CD4-positive, alpha-beta T cell treated with Interferon gamma for 1 hour (primary cell): ENCODE results near the gene BLTP3B.

ENCODE experiments used
- DNase-seq: peaks from one replicate; pipeline ENCODE4 v3.0.0-alpha.2; 2020

The BLTP3B gene

DNA sequence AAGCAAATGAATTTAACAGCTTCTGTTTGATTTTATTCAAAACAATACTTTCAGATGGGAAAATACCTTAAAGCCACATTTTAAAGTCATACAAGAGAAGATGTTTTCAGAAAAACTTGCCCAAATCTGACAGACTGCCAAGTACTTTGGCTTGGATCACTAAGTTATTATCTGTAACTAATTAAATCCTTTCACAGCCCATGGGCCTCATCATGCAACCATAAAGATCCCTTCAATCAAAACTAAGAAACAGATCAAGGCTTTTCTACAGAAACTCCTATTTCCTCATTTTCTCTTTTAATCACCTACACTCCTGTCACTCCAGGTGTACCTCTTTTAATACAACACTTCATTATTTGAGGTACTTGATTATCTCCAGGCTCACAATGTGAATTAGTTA lies 28.1 kb downstream of the BLTP3B start:
- DNase-seq = no peak

GRCh38 chr12:100110276-100110675 lies 32.4 kb downstream of the BLTP3B start:
- no peak for DNase-seq

- DNase-seq = no peak
Observed at GRCh38 chr12:100106861-100107260, 35.8 kb downstream of the BLTP3B start.

- no peak for DNase-seq
Observed at GRCh38 chr12:100105661-100106060, 37.0 kb downstream of the BLTP3B start.

DNA sequence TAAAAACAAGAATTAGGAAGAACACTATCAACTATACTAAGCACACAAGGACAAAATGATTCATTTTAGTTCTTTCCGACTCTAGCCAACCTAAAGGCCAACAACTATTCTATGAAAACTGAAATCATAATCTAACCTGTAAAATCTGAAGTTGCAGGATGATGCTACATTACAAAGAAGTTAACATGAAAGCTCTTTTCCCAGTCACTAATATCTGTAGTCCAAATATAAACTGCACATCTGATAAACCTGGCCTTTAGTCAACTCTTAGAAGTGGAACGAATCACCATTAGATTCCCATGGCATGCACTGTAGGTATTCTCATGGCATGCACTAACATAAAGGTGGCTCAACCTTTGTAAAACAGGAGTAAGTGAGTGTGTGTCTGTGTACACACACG lies 41.7 kb downstream of the BLTP3B start:
- DNase-seq = no peak
